Right lobe of liver (tissue), 4 donors: ENCODE data around the gene MAN2B2.

Experiments used
- POLR2A ChIP-seq: fragments of 450-650 bp; IDR thresholded peaks from one replicate; pipeline ENCODE4 v1.6.1; 2017; ENCODE audit warnings: antibody characterized with exemption, mild to moderate bottlenecking
- TF ChIP-seq, protein P1 (sequence below), 4 donors: fragments of 200-600 bp in 3 of 4; fragments of 450-650 bp in 1 of 4; IDR thresholded peaks; one replicate each; pipeline versions ENCODE4 v1.5.1 to v1.8.0; 2016 to 2022; ENCODE audit warnings: antibody characterized with exemption in 4 of 4, mild to moderate bottlenecking in 2 of 4
- donor health status: DM: no; HTN: no; CAD: no.
- donor health status: DM: no; HTN: no; CAD: no.
- donor health status: DM: no; HTN: yes; CAD: no.

DNA sequence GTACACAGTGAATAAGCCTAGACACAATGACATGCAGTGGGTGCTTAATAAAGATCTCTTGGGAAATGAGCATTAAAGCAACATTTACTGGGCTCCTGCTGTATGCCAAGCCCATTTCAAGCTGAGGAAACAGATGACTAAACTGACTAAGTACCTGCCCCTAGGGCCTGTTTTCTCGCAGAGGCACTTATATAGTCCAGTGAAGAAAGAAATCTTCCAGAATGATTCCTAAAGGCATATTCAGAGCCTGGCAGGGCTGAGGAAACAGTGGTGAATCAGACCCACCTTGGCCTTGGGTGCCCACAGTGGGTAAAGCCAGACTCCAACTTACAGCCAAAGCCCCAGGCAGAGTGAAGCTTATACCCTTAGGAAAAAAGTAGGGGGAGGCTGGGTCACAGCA is 96.7 kb downstream of the MAN2B2 start:
- TF ChIP-seq, protein P1, sequence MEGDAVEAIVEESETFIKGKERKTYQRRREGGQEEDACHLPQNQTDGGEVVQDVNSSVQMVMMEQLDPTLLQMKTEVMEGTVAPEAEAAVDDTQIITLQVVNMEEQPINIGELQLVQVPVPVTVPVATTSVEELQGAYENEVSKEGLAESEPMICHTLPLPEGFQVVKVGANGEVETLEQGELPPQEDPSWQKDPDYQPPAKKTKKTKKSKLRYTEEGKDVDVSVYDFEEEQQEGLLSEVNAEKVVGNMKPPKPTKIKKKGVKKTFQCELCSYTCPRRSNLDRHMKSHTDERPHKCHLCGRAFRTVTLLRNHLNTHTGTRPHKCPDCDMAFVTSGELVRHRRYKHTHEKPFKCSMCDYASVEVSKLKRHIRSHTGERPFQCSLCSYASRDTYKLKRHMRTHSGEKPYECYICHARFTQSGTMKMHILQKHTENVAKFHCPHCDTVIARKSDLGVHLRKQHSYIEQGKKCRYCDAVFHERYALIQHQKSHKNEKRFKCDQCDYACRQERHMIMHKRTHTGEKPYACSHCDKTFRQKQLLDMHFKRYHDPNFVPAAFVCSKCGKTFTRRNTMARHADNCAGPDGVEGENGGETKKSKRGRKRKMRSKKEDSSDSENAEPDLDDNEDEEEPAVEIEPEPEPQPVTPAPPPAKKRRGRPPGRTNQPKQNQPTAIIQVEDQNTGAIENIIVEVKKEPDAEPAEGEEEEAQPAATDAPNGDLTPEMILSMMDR (IDR thresholded peaks at IDR 0.05) = no peak
- no peak for TF ChIP-seq POLR2A
